GM23338 (cell line): Measurements from ENCODE around the gene SFXN5. TPM values are rescaled to one million over a fixed set of nuclear protein-coding genes. Genes with fewer than 3 reads are reported as not detected.
A peak's percentile ranks its signal among the peaks of the same experiment; 100 is the strongest.

Source experiments
- ATAC-seq: fragments of 200-7000 bp; cut with Tn5 transposase; 3 replicates; pipeline ENCODE4 v1.9.1; 2020
- DNase-seq: peaks from one replicate; pipeline ENCODE4 v3.0.0-alpha.2; 2015; ENCODE audit warnings: low spot score
- H2AFZ ChIP-seq: fragments of 200-600 bp; sonication (generic); 2 replicates; pipeline ENCODE4 v1.8.0; 2016; ENCODE audit warnings: antibody characterized with exemption, mild to moderate bottlenecking, moderate library complexity
- H3F3A ChIP-seq: fragments of 200-600 bp; sonication (generic); replicated peaks from 2 replicates; pipeline ENCODE4 v1.8.0; 2017; ENCODE audit warnings: antibody characterized with exemption, mixed run types, low read depth
- H3K27ac ChIP-seq: fragments of 200-600 bp; sonication (generic); 2 replicates; pipeline ENCODE4 v1.6.1; 2016; ENCODE audit warnings: low read depth
- H3K27me3 ChIP-seq: fragments of 200-600 bp; sonication (generic); 2 replicates; pipeline ENCODE4 v1.8.0; 2016; ENCODE audit warnings: mild to moderate bottlenecking, mixed run types, moderate library complexity; ENCODE audit not compliant: insufficient read depth
- H3K36me3 ChIP-seq: fragments of 200-600 bp; sonication (generic); 2 replicates; pipeline ENCODE4 v1.8.0; 2016; ENCODE audit warnings: mild to moderate bottlenecking; ENCODE audit not compliant: insufficient read depth
- H3K4me1 ChIP-seq: fragments of 200-600 bp; sonication (generic); 2 replicates; pipeline ENCODE4 v1.8.0; 2016; ENCODE audit warnings: mild to moderate bottlenecking, moderate library complexity; ENCODE audit not compliant: insufficient read depth
- H3K4me2 ChIP-seq: fragments of 200-600 bp; sonication (generic); 2 replicates; pipeline ENCODE4 v1.7.1; 2017; ENCODE audit warnings: mixed run types
- H3K4me3 ChIP-seq: fragments of 200-600 bp; sonication (generic); 2 replicates; pipeline ENCODE4 v1.6.1; 2016; ENCODE audit warnings: mixed run types
- H3K79me2 ChIP-seq: fragments of 200-600 bp; sonication (generic); replicated peaks from 2 replicates; pipeline ENCODE4 v1.8.0; 2017; ENCODE audit warnings: mild to moderate bottlenecking; ENCODE audit not compliant: insufficient read depth
- H3K9me2 ChIP-seq: fragments of 200-600 bp; sonication (generic); 2 replicates; pipeline ENCODE4 v1.8.0; 2017; ENCODE audit not compliant: insufficient read depth
- H4K20me1 ChIP-seq: fragments of 200-600 bp; sonication (generic); replicated peaks from 2 replicates; pipeline ENCODE4 v1.8.0; 2017; ENCODE audit warnings: mild to moderate bottlenecking; ENCODE audit not compliant: insufficient read depth
- H3K27ac Mint-ChIP-seq: 2 replicates; pipeline ENCODE4 v1.8.0; 2020; ENCODE audit warnings: inconsistent platforms, mild to moderate bottlenecking, moderate library complexity, mixed read lengths
- H3K27me3 Mint-ChIP-seq: 3 replicates; pipeline ENCODE4 v1.8.0; 2022; ENCODE audit warnings: low read depth, mild to moderate bottlenecking, moderate library complexity, mixed read lengths, inconsistent platforms; ENCODE audit not compliant: insufficient read depth, poor library complexity
- H3K36me3 Mint-ChIP-seq: 3 replicates; pipeline ENCODE4 v1.8.0; 2021; ENCODE audit warnings: low read depth, mild to moderate bottlenecking, inconsistent platforms, moderate library complexity, mixed read lengths
- H3K4me1 Mint-ChIP-seq: 3 replicates; pipeline ENCODE4 v1.8.0; 2020; ENCODE audit warnings: mild to moderate bottlenecking, inconsistent platforms, mixed read lengths
- H3K4me3 Mint-ChIP-seq: 3 replicates; pipeline ENCODE4 v1.8.0; 2021; ENCODE audit warnings: moderate library complexity, mild to moderate bottlenecking, inconsistent platforms, mixed read lengths
- H3K9me3 Mint-ChIP-seq: 3 replicates; pipeline ENCODE4 v1.8.0; 2020; ENCODE audit warnings: moderate library complexity, mild to moderate bottlenecking, inconsistent platforms, mixed read lengths
- CREB1 ChIP-seq: fragments of 250-450 bp; sonication (Bioruptor Pico); IDR thresholded peaks from 2 replicates; pipeline ENCODE4 v1.5.0; 2020; ENCODE audit warnings: low read depth, mild to moderate bottlenecking, moderate library complexity
- CTCF ChIP-seq, 2 experiments: fragments of 200-600 bp in 1 of 2; sonication (generic) in 1 of 2; conservative IDR thresholded peaks; 2 replicates each; pipeline versions ENCODE4 v1.5.1 to v1.6.1; 2016 to 2017; ENCODE audit warnings: antibody characterized with exemption in 2 of 2, low read depth in 2 of 2, mild to moderate bottlenecking in 2 of 2, moderate library complexity in 1 of 2
- JUNB ChIP-seq: IDR thresholded peaks from one replicate; pipeline ENCODE4 v1.6.1; 2016; ENCODE audit warnings: antibody characterized with exemption; ENCODE audit not compliant: unreplicated experiment
- REST ChIP-seq: IDR thresholded peaks from one replicate; pipeline ENCODE4 v1.6.1; 2018; ENCODE audit warnings: antibody characterized with exemption; ENCODE audit not compliant: unreplicated experiment
- STAT1 ChIP-seq: IDR thresholded peaks from one replicate; pipeline ENCODE4 v1.6.1; 2016; ENCODE audit warnings: antibody characterized with exemption; ENCODE audit not compliant: unreplicated experiment
- ZNF331 ChIP-seq: fragments of 250-450 bp; sonication (Bioruptor Pico); IDR thresholded peaks from 2 replicates; pipeline ENCODE4 v1.5.0; 2020; ENCODE audit warnings: low read depth, mild to moderate bottlenecking, moderate library complexity
- polyA plus RNA-seq: library from polyadenylated mRNA; unstranded; fragments of >200 nt; fragmentation: Nextera tagmentation; extraction: Ambion mirVana; gene quantifications from 2 replicates; pipeline ENCODE4 v1.2.1, GENCODE V29; 2016
- total RNA-seq: library from RNA; depleted of rRNA; stranded (reverse); fragments of >200 nt; shearing (Covaris generic); gene quantifications from 2 replicates; pipeline ENCODE4 v1.2.3, GENCODE V29; 2014
- TF ChIP-seq, protein P1 (sequence below): IDR thresholded peaks from 2 replicates; pipeline ENCODE4 v1.6.1; 2016; ENCODE audit warnings: antibody characterized with exemption

SFXN5 gene
- total and polyA plus RNA-seq, 2 experiments from 2014 or later: 23.6 to 25.8 TPM

GRCh38 chr2:72974436-72974754 lies 97.1 kb downstream of the SFXN5 start:
- Histone ChIP-seq H3K27me3 (no peaks in the 10 kb centered on the region), H3K4me2 (peak overlapping the region; percentile 69), H3K4me3 (peak overlapping the region; percentile 34; the same call in 1 of the 2 replicates), H3F3A (no peaks in the 10 kb centered on the region), H4K20me1 (no peaks in the 10 kb centered on the region), H2AFZ (no peak overlapping the region), H3K4me1 (peaks cover 41% of the 10 kb centered on the region), H3K36me3 (no peaks in the 10 kb centered on the region), H3K9me2 (no peaks in the 10 kb centered on the region), H3K27ac (no peak overlapping the region), H3K79me2 (no peaks in the 10 kb centered on the region)
- Mint-ChIP-seq H3K4me1 (peaks cover 54% of the 10 kb centered on the region), H3K9me3 (no peaks in the 10 kb centered on the region), H3K36me3 (no peaks in the 10 kb centered on the region), H3K27me3 (peaks cover 9% of the 10 kb centered on the region), H3K27ac (no peak overlapping the region), H3K4me3 (peak overlapping the region; percentile 49; the same call in 2 of the 3 replicates)
- no peak for ATAC-seq
- no peak for DNase-seq
- no peak for TF ChIP-seq CTCF (conservative IDR thresholded peaks at IDR 0.05; ENCODE audit: low read depth in 2 of 2)
- TF ChIP-seq, protein P1, sequence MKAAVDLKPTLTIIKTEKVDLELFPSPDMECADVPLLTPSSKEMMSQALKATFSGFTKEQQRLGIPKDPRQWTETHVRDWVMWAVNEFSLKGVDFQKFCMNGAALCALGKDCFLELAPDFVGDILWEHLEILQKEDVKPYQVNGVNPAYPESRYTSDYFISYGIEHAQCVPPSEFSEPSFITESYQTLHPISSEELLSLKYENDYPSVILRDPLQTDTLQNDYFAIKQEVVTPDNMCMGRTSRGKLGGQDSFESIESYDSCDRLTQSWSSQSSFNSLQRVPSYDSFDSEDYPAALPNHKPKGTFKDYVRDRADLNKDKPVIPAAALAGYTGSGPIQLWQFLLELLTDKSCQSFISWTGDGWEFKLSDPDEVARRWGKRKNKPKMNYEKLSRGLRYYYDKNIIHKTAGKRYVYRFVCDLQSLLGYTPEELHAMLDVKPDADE: no peak
- TF ChIP-seq REST: no peak

DNA sequence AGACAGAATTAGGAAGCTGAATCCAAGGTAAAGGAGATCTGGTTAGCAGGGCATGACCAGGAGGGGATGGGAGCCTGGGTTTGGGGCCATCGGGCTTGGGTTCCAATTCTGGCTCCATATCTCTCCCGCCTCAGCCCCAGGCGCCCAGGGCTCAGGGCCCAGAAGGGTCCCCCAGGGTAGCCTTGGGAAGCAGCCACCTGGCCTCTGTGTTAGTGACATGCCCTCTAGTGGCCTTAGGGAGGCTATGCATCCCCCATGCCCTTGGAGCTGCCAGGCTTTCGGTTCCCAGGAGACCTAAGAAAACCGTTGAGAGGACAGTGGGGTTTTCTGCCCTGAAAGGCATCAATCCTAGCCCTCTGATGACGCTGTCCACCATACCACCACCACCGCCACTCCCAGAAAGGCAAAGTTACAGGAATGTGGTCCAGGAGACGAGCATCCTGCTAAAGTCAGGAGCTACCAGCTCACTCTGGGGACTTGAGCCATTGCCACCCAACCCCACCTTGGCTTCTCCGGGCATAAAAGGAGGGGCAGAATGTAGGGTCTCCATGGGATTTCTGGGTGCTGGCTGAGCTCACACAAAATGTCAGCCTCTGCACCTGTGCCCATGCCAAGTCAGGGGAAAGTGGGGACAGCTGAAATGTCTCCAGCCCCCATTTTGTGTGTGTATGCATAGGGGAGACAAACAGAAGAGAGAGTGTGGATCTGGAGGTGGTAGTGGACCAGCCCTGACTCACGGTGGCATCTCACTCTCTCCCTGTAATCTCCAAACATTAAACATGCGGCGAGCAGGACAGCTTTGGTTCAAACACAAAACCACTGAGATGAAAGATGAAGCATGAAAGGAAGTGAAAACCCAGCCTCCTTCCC lies 97.7 kb downstream of the SFXN5 start:
- no peaks in the 10 kb centered on the region for H3K36me3 ChIP-seq
- TF ChIP-seq STAT1: no peak
- TF ChIP-seq CTCF (conservative IDR thresholded peaks at IDR 0.05; ENCODE audit: low read depth in 2 of 2): peak; percentile 83 to 93
- no peak for TF ChIP-seq ZNF331 (CRISPR knock-in tag)
- TF ChIP-seq JUNB: no peak
- peak; percentile 22; the same call in 1 of the 2 replicates for TF ChIP-seq CREB1 (CRISPR knock-in tag)
- no peak overlapping the region for H3K4me3 Mint-ChIP-seq
- H3K9me2 ChIP-seq: no peaks in the 10 kb centered on the region
- H3K4me1 Mint-ChIP-seq: peaks cover 54% of the 10 kb centered on the region
- H3K27me3 Mint-ChIP-seq: peaks cover 9% of the 10 kb centered on the region
- no peak overlapping the region for H3K4me3 ChIP-seq
- H3K27me3 ChIP-seq: no peaks in the 10 kb centered on the region
- peak; percentile 94 for DNase-seq
- no peaks in the 10 kb centered on the region for H3K36me3 Mint-ChIP-seq
- peak; percentile 96 for ATAC-seq
- no peaks in the 10 kb centered on the region for H3F3A ChIP-seq
- no peak overlapping the region for H3K27ac ChIP-seq
- H3K4me1 ChIP-seq: peaks cover 41% of the 10 kb centered on the region
- no peaks in the 10 kb centered on the region for H3K79me2 ChIP-seq
- no peaks in the 10 kb centered on the region for H4K20me1 ChIP-seq
- peak overlapping the region; percentile 69 for H3K4me2 ChIP-seq
- no peak overlapping the region for H3K27ac Mint-ChIP-seq
- H3K9me3 Mint-ChIP-seq: no peaks in the 10 kb centered on the region
- no peak overlapping the region for H2AFZ ChIP-seq
